T-helper 1 cell treated with Interleukin-12 subunit alpha and Interleukin-12 subunit beta and Interleukin-4 antibody, amounts not matched to agents 30 ng/mL and 1 ng/mL, for 36 hours (primary cell): ENCODE data around the gene COX7A1. TPM values are rescaled to one million over a fixed set of nuclear protein-coding genes. Genes with fewer than 3 reads are reported as not detected.
"Not testable (repeated sequence)": the region's sequence is repeated elsewhere in the genome, so short reads cannot be mapped to it uniquely, and the experiment has no call there.

Experiments
- intact Hi-C: fragments of 100-400 bp; cut with micrococcal nuclease; formaldehyde crosslinking; loops from one replicate; pipeline ENCODE4 v1.15.1; 2024
- total RNA-seq: library from RNA; stranded (reverse); gene quantifications from 2 replicates; pipeline ENCODE4 v1.2.3, GENCODE V29; 2022

COX7A1 gene
- total RNA-seq, result not detected in 2 replicates

- intact Hi-C loops, result no loop called here
These were observed at the start of gene COX7A1 for GRCh38 chr19:36152352-36153091. Gene COX7A1 (minus strand): TSS chr19:36152447. CDS start chr19:36152407, 40 bp downstream.

- intact Hi-C loops, result no loop called here
These were observed 49.4 kb upstream of the COX7A1 start for GRCh38 chr19:36201684-36202083.

GRCh38 chr19:36198119-36198518, 45.9 kb upstream of the COX7A1 start:
- intact Hi-C loops, result no loop called here

GRCh38 chr19:36196249-36196648, 44.0 kb upstream of the COX7A1 start:
- intact Hi-C loops, result no loop called here

GRCh38 chr19:36186722-36187121, 34.5 kb upstream of the COX7A1 start:
- intact Hi-C loops, result not testable (repeated sequence)

GRCh38 chr19:36183245-36183628, 31.0 kb upstream of the COX7A1 start:
- intact Hi-C loops, result no loop called here

GRCh38 chr19:36182612-36183244, 30.5 kb upstream of the COX7A1 start:
- intact Hi-C loops, result no loop called here

GRCh38 chr19:36179077-36179476, 26.8 kb upstream of the COX7A1 start:
- intact Hi-C loops, result not testable (repeated sequence)

- intact Hi-C loops, result loop anchor here (5.0 kb wide), 1 partner anchor 292 kb away; no protein-coding TSS in a partner anchor
These were observed 21.6 kb upstream of the COX7A1 start for GRCh38 chr19:36173846-36174245.

- intact Hi-C loops, result loop anchor here (5.0 kb wide), 1 partner anchor 291 kb away; no protein-coding TSS in a partner anchor
These were observed 20.6 kb upstream of the COX7A1 start for GRCh38 chr19:36172852-36173251.

GRCh38 chr19:36169084-36169760, 17.0 kb upstream of the COX7A1 start:
- intact Hi-C loops, result no loop called here

GRCh38 chr19:36163813-36164212, 11.6 kb upstream of the COX7A1 start:
- intact Hi-C loops, result no loop called here

- intact Hi-C loops, result no loop called here
These were observed 8.8 kb upstream of the COX7A1 start for GRCh38 chr19:36160821-36161596.

- intact Hi-C loops, result no loop called here
These were observed 879 bp upstream of the COX7A1 start for GRCh38 chr19:36153126-36153525.

- intact Hi-C loops, result no loop called here
These were observed 262 bp downstream of the COX7A1 start for GRCh38 chr19:36152019-36152351.

GRCh38 chr19:36151144-36152018, 866 bp downstream of the COX7A1 start:
- intact Hi-C loops, result no loop called here

GRCh38 chr19:36150586-36150985, 1.7 kb downstream of the COX7A1 start:
- intact Hi-C loops, result no loop called here

- intact Hi-C loops, result no loop called here
These were observed 2.4 kb downstream of the COX7A1 start for GRCh38 chr19:36149673-36150406.

- intact Hi-C loops, result loop anchor here (5.0 kb wide), 2 partner anchors 233 to 1323 kb away; partner anchors contain the start of genes ZFP14, ZNF569 and ZNF570
These were observed 7.6 kb downstream of the COX7A1 start for GRCh38 chr19:36144624-36145023.

- intact Hi-C loops, result loop anchor here (5.0 kb wide), 2 partner anchors 235 to 1325 kb away; partner anchors contain the start of genes ZFP14, ZNF569 and ZNF570
These were observed 9.8 kb downstream of the COX7A1 start for GRCh38 chr19:36142496-36142895.
